Liver (tissue), 9 donors: ENCODE data around the gene TMEM51. TPM values are rescaled to one million over a fixed set of nuclear protein-coding genes. Genes with fewer than 3 reads are reported as not detected.

ENCODE experiments used
- DNase-seq: peaks from one replicate; pipeline ENCODE4 v3.0.0-alpha.2; 2017; ENCODE audit warnings: low spot score
- H3K27ac ChIP-seq, 2 donors: one replicate each; pipeline ENCODE4 v1.7.0; 2013; ENCODE audit warnings: inconsistent platforms in 2 of 2, low read length in 2 of 2, control low read depth in 1 of 2, low read depth in 1 of 2, mild to moderate bottlenecking in 1 of 2
- H3K27me3 ChIP-seq, 4 donors: one replicate each; pipeline versions ENCODE4 v1.6.1 to v1.7.0; 2013; ENCODE audit warnings: low read length in 3 of 4, inconsistent platforms in 1 of 4, mild to moderate bottlenecking in 1 of 4, moderate library complexity in 1 of 4; ENCODE audit not compliant: control insufficient read depth in 4 of 4, insufficient read depth in 4 of 4
- H3K36me3 ChIP-seq, 4 donors: one replicate each; pipeline versions ENCODE4 v1.6.1 to v1.7.0; 2013; ENCODE audit warnings: low read length in 3 of 4, mild to moderate bottlenecking in 3 of 4, low read depth in 1 of 4, moderate library complexity in 1 of 4; ENCODE audit not compliant: control insufficient read depth in 4 of 4, insufficient read depth in 3 of 4
- H3K4me1 ChIP-seq, 4 donors: one replicate each; pipeline versions ENCODE4 v1.6.1 to v1.7.0; 2013; ENCODE audit warnings: low read length in 3 of 4, mild to moderate bottlenecking in 3 of 4, moderate library complexity in 1 of 4; ENCODE audit not compliant: control insufficient read depth in 4 of 4, insufficient read depth in 4 of 4
- H3K4me3 ChIP-seq, 3 donors: one replicate each; pipeline versions ENCODE4 v1.6.1 to v1.7.0; 2013; ENCODE audit warnings: low read length in 3 of 3, control low read depth in 1 of 3, low read depth in 1 of 3, mild to moderate bottlenecking in 1 of 3
- H3K9ac ChIP-seq, 2 donors: one replicate each; pipeline ENCODE4 v1.7.0; 2013; ENCODE audit warnings: low read length in 2 of 2, mild to moderate bottlenecking in 2 of 2, moderate library complexity in 2 of 2, control low read depth in 1 of 2, low read depth in 1 of 2
- H3K9me3 ChIP-seq, 4 donors: one replicate each; pipeline versions ENCODE4 v1.6.1 to v1.7.0; 2013; ENCODE audit warnings: low read length in 3 of 4; ENCODE audit not compliant: control insufficient read depth in 4 of 4
- ATF3 ChIP-seq: IDR thresholded peaks from 2 replicates; pipeline ENCODE4 v1.6.1; 2016; ENCODE audit warnings: antibody characterized with exemption
- CTCF ChIP-seq: fragments of 150-350 bp; IDR thresholded peaks from 2 replicates; pipeline ENCODE4 v1.5.1; 2017; ENCODE audit warnings: improper control_type of control experiment, low read depth, low read length; ENCODE audit not compliant: missing input control
- FOXA1 ChIP-seq: IDR thresholded peaks from 2 replicates; pipeline ENCODE4 v1.6.1; 2016; ENCODE audit warnings: antibody characterized with exemption
- FOXA2 ChIP-seq: IDR thresholded peaks from 2 replicates; pipeline ENCODE4 v1.6.1; 2016; ENCODE audit warnings: antibody characterized with exemption
- HNF4A ChIP-seq, 2 donors: conservative IDR thresholded peaks; 2 replicates each; pipeline ENCODE4 v1.6.1; 2016; ENCODE audit warnings: antibody characterized with exemption in 2 of 2, mild to moderate bottlenecking in 2 of 2
- HNF4G ChIP-seq: IDR thresholded peaks from 2 replicates; pipeline ENCODE4 v1.6.1; 2016; ENCODE audit warnings: antibody characterized with exemption
- MAX ChIP-seq: IDR thresholded peaks from 2 replicates; pipeline ENCODE4 v1.6.1; 2016; ENCODE audit warnings: antibody characterized with exemption
- REST ChIP-seq: IDR thresholded peaks from 2 replicates; pipeline ENCODE4 v1.6.1; 2016; ENCODE audit warnings: antibody characterized with exemption, mild to moderate bottlenecking
- RXRA ChIP-seq, 2 donors: IDR thresholded peaks; 2 replicates each; pipeline ENCODE4 v1.6.1; 2017 to 2018; ENCODE audit warnings: antibody characterized with exemption in 2 of 2, mild to moderate bottlenecking in 1 of 2
- SP1 ChIP-seq: IDR thresholded peaks from 2 replicates; pipeline ENCODE4 v1.6.1; 2018; ENCODE audit warnings: antibody characterized with exemption, mild to moderate bottlenecking
- YY1 ChIP-seq: IDR thresholded peaks from 2 replicates; pipeline ENCODE4 v1.6.1; 2016; ENCODE audit warnings: antibody characterized with exemption, mild to moderate bottlenecking
- ZBTB33 ChIP-seq: IDR thresholded peaks from 2 replicates; pipeline ENCODE4 v1.6.1; 2016; ENCODE audit warnings: antibody characterized with exemption
- WGBS: extraction: QIAGEN DNeasy Blood & Tissue Kit; methylation state at CpG from one replicate; pipeline ENCODE4 v1.1.7; 2013; 5-methylcytosine and 5-hydroxymethylcytosine counted together
- polyA plus RNA-seq, 2 donors: library from polyadenylated mRNA; stranded (reverse) in 1 of 2; unstranded in 1 of 2; fragments of 200-250 nt in 1 of 2; fragments of >200 nt in 1 of 2; fragmentation: Nextera tagmentation in 1 of 2; extraction: Ambion mirVana in 1 of 2; gene quantifications; one replicate each; pipeline versions ENCODE4 v1.2.1 to v1.2.3, GENCODE V29; 2013 to 2015
- total RNA-seq, 2 donors: library from RNA; depleted of rRNA; stranded (reverse); fragments of >200 nt; gene quantifications; one replicate each; pipeline ENCODE4 v1.2.3, GENCODE V29; 2014
- donor health status: healthy.
- donor health status: healthy.
- donor health status: healthy.
- donor health status: healthy.
- donor health status: healthy.

Gene TMEM51
- total and polyA plus RNA-seq, 4 donors = 1.3 to 2.7 (median 1.9) TPM

- 93% methylated on average over 2 of the region's 2 CpGs for WGBS
- Histone ChIP-seq H3K9me3 (no peaks in the 10 kb centered on the region), H3K9ac (no peak overlapping the region), H3K36me3 (no peaks in the 10 kb centered on the region), H3K4me3 (no peak overlapping the region), H3K4me1 (no peaks in the 10 kb centered on the region), H3K27ac (no peak overlapping the region), H3K27me3 (no peaks in the 10 kb centered on the region)
- no peak for DNase-seq
- no peak for TF ChIP-seq MAX
- no peak for TF ChIP-seq YY1
- no peak for TF ChIP-seq REST
- TF ChIP-seq CTCF = no peak
- TF ChIP-seq HNF4G = no peak
- TF ChIP-seq HNF4A (conservative IDR thresholded peaks at IDR 0.05) = no peak
- no peak for TF ChIP-seq SP1
- TF ChIP-seq ZBTB33 = no peak
- TF ChIP-seq FOXA2 = no peak
Measured at GRCh38 chr1:15110867-15111230, 42.7 kb upstream of the TMEM51 start.

GRCh38 chr1:15113146-15113545 is 40.4 kb upstream of the TMEM51 start:
- H3K9me3 ChIP-seq = no peaks in the 10 kb centered on the region
- no peaks in the 10 kb centered on the region for H3K36me3 ChIP-seq

More at GRCh38 chr1:15113146-15113545, 40.4 kb upstream of the TMEM51 start:
- no peaks in the 10 kb centered on the region for H3K27me3 ChIP-seq
- H3K4me3 ChIP-seq = no peak overlapping the region
- H3K9ac ChIP-seq = no peak overlapping the region
- WGBS = 89% methylated on average over 5 of the region's 5 CpGs
- H3K4me1 ChIP-seq = no peaks in the 10 kb centered on the region
- H3K27ac ChIP-seq = no peak overlapping the region
- no peak for TF ChIP-seq RXRA (IDR thresholded peaks at IDR 0.05)
- TF ChIP-seq FOXA1 = no peak
- no peak for TF ChIP-seq ATF3
- no peak for TF ChIP-seq REST
- no peak for TF ChIP-seq YY1
- no peak for DNase-seq
